Naive thymus-derived CD8-positive, alpha-beta T cell (primary cell): Measurements from ENCODE around the gene RABAC1. TPM values are rescaled to one million over a fixed set of nuclear protein-coding genes. Genes with fewer than 3 reads are reported as not detected.

Source experiments
- ATAC-seq, 2 donors: fragments of 150-1000 bp; cut with Tn5 transposase in 1 of 2; sonication (Bioruptor Pico), chemical (Tn5 transposase) in 1 of 2; 1 replicate in 1 of 2; 2 replicates in 1 of 2; pipeline ENCODE4 v1.10.0; 2021; ENCODE audit warnings: mild to moderate bottlenecking in 2 of 2, moderate library complexity in 2 of 2
- POLR2A ChIA-PET: fragments of 350-600 bp; sonication (Branson Sonifier 250); formaldehyde crosslinking; loops from one replicate; lab custom pipeline; 2021; ENCODE audit warnings: antibody characterized with exemption; lab: Charles Lee
- DNase-seq, 10 donors: peaks; one replicate each; pipeline versions ENCODE4 v3.0.0 to v3.0.0-alpha.2; 2020 to 2022
- H3K27ac Mint-ChIP-seq, 10 donors: one replicate each; pipeline ENCODE4 v1.8.0; 2020 to 2022; ENCODE audit warnings: mild to moderate bottlenecking in 10 of 10, mixed read lengths in 10 of 10, moderate library complexity in 4 of 10, inconsistent platforms in 1 of 10
- H3K27me3 Mint-ChIP-seq, 5 donors: one replicate each; pipeline ENCODE4 v1.8.0; 2021 to 2022; ENCODE audit warnings: mixed read lengths in 5 of 5
- H3K36me3 Mint-ChIP-seq, 3 donors: one replicate each; pipeline ENCODE4 v1.8.0; 2020 to 2022; ENCODE audit warnings: mixed read lengths in 3 of 3, mild to moderate bottlenecking in 2 of 3, inconsistent platforms in 1 of 3
- H3K4me1 Mint-ChIP-seq, 4 donors: one replicate each; pipeline ENCODE4 v1.8.0; 2021 to 2022; ENCODE audit warnings: mixed read lengths in 4 of 4
- H3K4me3 Mint-ChIP-seq, 10 donors: one replicate each; pipeline ENCODE4 v1.8.0; 2020 to 2022; ENCODE audit warnings: mild to moderate bottlenecking in 10 of 10, mixed read lengths in 10 of 10, moderate library complexity in 6 of 10, inconsistent platforms in 1 of 10
- H3K9me3 Mint-ChIP-seq, 9 donors: one replicate each; pipeline ENCODE4 v1.8.0; 2020 to 2022; ENCODE audit warnings: mixed read lengths in 9 of 9, mild to moderate bottlenecking in 3 of 9, inconsistent platforms in 1 of 9, moderate library complexity in 1 of 9
- polyA plus RNA-seq, 3 donors: library from polyadenylated mRNA; unstranded; fragments of 300-500 nt; fragmentation: Illumina TruSeq; gene quantifications; one replicate each; pipeline ENCODE4 v1.2.3, GENCODE V29; 2021
- total RNA-seq, 8 experiments: library from RNA in 2 of 8; stranded (reverse) in 2 of 8; gene quantifications; one replicate each; pipeline ENCODE4 v1.2.3 and lab custom pipeline; 2021 to 2026

Gene RABAC1
- total RNA-seq (10 to 100 TPM; 87.6 to 90.3 TPM), polyA plus RNA-seq (100 to 1,000 TPM; 201 to 288 (median 231) TPM), total RNA-seq (lab: John Stamatoyannopoulos, UW) (7.9 to 14.2 (median 9.5) reads per million in 6 experiments)

GRCh38 chr19:41959056-41960053 lies at the start of gene RABAC1:
TSS of gene RABAC1 (minus strand) at chr19:41959321. CDS start at chr19:41959292, 29 bp downstream.
- Mint-ChIP-seq H3K27me3 (no peaks in the 10 kb centered on the region), H3K27ac (peak within 1 kb of the TSS; percentile 64 to 96 (median 92)), H3K4me1 (peaks cover 16 to 22% (median 20%) of the 10 kb centered on the region in 4 donors), H3K36me3 (peaks cover 0 to 14% (median 0%) of the 10 kb centered on the region in 3 donors), H3K9me3 (no peaks in the 10 kb centered on the region), H3K4me3 (peak within 1 kb of the TSS; percentile 79 to 99 (median 97))
- POLR2A ChIA-PET: interaction anchor here (0.6 to 4.3 kb wide), 18 partner anchors 13 to 488 kb away, joined by 3 to 45 read pairs (median 6); partner anchors contain the start of genes ARHGEF1, CD79A, RPS19 and ZNF574
- ATAC-seq (peak; percentile 91 to 92), DNase-seq (peak; percentile 76 to 93 (median 85))

GRCh38 chr19:42006569-42006968 lies 47.4 kb upstream of the RABAC1 start:
- Mint-ChIP-seq H3K27ac (no peak overlapping the region), H3K27me3 (peaks cover 9 to 28% (median 11%) of the 10 kb centered on the region in 5 donors), H3K9me3 (no peaks in the 10 kb centered on the region), H3K4me3 (no peak overlapping the region), H3K4me1 (peaks cover 0 to 4% (median 2%) of the 10 kb centered on the region in 4 donors), H3K36me3 (no peaks in the 10 kb centered on the region)
- DNase-seq (no peak), ATAC-seq (no peak)
- POLR2A ChIA-PET: no interaction called here

GRCh38 chr19:42005504-42005903 lies 46.4 kb upstream of the RABAC1 start:
- ATAC-seq (no peak), DNase-seq (no peak)
- H3K9me3 Mint-ChIP-seq: no peaks in the 10 kb centered on the region
- POLR2A ChIA-PET: no interaction called here
- H3K4me1 Mint-ChIP-seq: peaks cover 0 to 4% (median 2%) of the 10 kb centered on the region in 4 donors
- peaks cover 15 to 33% (median 22%) of the 10 kb centered on the region in 5 donors for H3K27me3 Mint-ChIP-seq
- no peaks in the 10 kb centered on the region for H3K36me3 Mint-ChIP-seq
- H3K27ac Mint-ChIP-seq: no peak overlapping the region
- H3K4me3 Mint-ChIP-seq: no peak overlapping the region

GRCh38 chr19:42003506-42004294 lies 44.6 kb upstream of the RABAC1 start:
- DNase-seq (no peak), ATAC-seq (no peak)
- Mint-ChIP-seq H3K9me3 (no peaks in the 10 kb centered on the region), H3K27ac (peak overlapping the region in 1 of 10 donors; percentile 33), H3K27me3 (peaks cover 26 to 47% (median 38%) of the 10 kb centered on the region in 5 donors), H3K4me1 (peaks cover 6 to 10% (median 7%) of the 10 kb centered on the region in 4 donors), H3K4me3 (no peak overlapping the region), H3K36me3 (peaks cover 0 to 11% (median 3%) of the 10 kb centered on the region in 3 donors)
- POLR2A ChIA-PET: no interaction called here

GRCh38 chr19:41999878-42000208 lies 40.7 kb upstream of the RABAC1 start:
- H3K4me1 Mint-ChIP-seq: peaks cover 25 to 34% (median 31%) of the 10 kb centered on the region in 4 donors
- peaks cover 0 to 9% (median 0%) of the 10 kb centered on the region in 9 donors for H3K9me3 Mint-ChIP-seq
- DNase-seq (no peak), ATAC-seq (no peak)
- peak overlapping the region in 2 of 10 donors; percentile 56 to 57 for H3K4me3 Mint-ChIP-seq
- H3K27me3 Mint-ChIP-seq: peaks cover 49 to 77% (median 66%) of the 10 kb centered on the region in 5 donors
- POLR2A ChIA-PET: no interaction called here
- H3K36me3 Mint-ChIP-seq: peaks cover 0 to 11% (median 5%) of the 10 kb centered on the region in 3 donors
- no peak overlapping the region for H3K27ac Mint-ChIP-seq

GRCh38 chr19:41999071-41999877 lies 40.2 kb upstream of the RABAC1 start:
- H3K27ac Mint-ChIP-seq: peak overlapping the region in 1 of 10 donors; percentile 65
- peaks cover 25 to 39% (median 34%) of the 10 kb centered on the region in 4 donors for H3K4me1 Mint-ChIP-seq
- DNase-seq (no peak), ATAC-seq (no peak)
- H3K4me3 Mint-ChIP-seq: peak overlapping the region in 7 of 10 donors; percentile 8 to 65 (median 56)
- peaks cover 0 to 11% (median 5%) of the 10 kb centered on the region in 3 donors for H3K36me3 Mint-ChIP-seq
- peaks cover 0 to 9% (median 0%) of the 10 kb centered on the region in 9 donors for H3K9me3 Mint-ChIP-seq
- H3K27me3 Mint-ChIP-seq: peaks cover 51 to 81% (median 66%) of the 10 kb centered on the region in 5 donors
- POLR2A ChIA-PET: no interaction called here

GRCh38 chr19:41998246-41999020 lies 39.3 kb upstream of the RABAC1 start:
- Mint-ChIP-seq H3K9me3 (peaks cover 0 to 9% (median 0%) of the 10 kb centered on the region in 9 donors), H3K27ac (no peak overlapping the region), H3K4me3 (peak overlapping the region in 5 of 10 donors; percentile 11 to 58 (median 46)), H3K36me3 (peaks cover 0 to 11% (median 5%) of the 10 kb centered on the region in 3 donors), H3K27me3 (peaks cover 45 to 76% (median 58%) of the 10 kb centered on the region in 5 donors), H3K4me1 (peaks cover 27 to 42% (median 37%) of the 10 kb centered on the region in 4 donors)
- peak in 5 of 10 donors; percentile 17 to 33 (median 20) for DNase-seq
- ATAC-seq: no peak
- POLR2A ChIA-PET: no interaction called here

GRCh38 chr19:41997851-41998229 lies 38.7 kb upstream of the RABAC1 start:
- Mint-ChIP-seq H3K27ac (peak overlapping the region in 1 of 10 donors; percentile 11), H3K4me1 (peaks cover 26 to 46% (median 40%) of the 10 kb centered on the region in 4 donors), H3K4me3 (peak overlapping the region in 9 of 10 donors; percentile 4 to 58 (median 38)), H3K27me3 (peaks cover 45 to 76% (median 55%) of the 10 kb centered on the region in 5 donors), H3K9me3 (peaks cover 0 to 9% (median 0%) of the 10 kb centered on the region in 9 donors), H3K36me3 (peaks cover 0 to 11% (median 5%) of the 10 kb centered on the region in 3 donors)
- POLR2A ChIA-PET: no interaction called here
- ATAC-seq (no peak), DNase-seq (no peak)

- no peak overlapping the region for H3K27ac Mint-ChIP-seq
- POLR2A ChIA-PET: interaction anchor here (0.5 to 0.6 kb wide), 2 partner anchors 122 to 244 kb away, joined by 4 to 5 read pairs; no protein-coding TSS in a partner anchor
These were observed 38.2 kb upstream of the RABAC1 start for GRCh38 chr19:41997121-41997850.

More at GRCh38 chr19:41997121-41997850, 38.2 kb upstream of the RABAC1 start:
- Mint-ChIP-seq H3K4me3 (peak overlapping the region in 7 of 10 donors; percentile 11 to 51 (median 47)), H3K36me3 (peaks cover 0 to 11% (median 5%) of the 10 kb centered on the region in 3 donors), H3K4me1 (peaks cover 31 to 49% (median 44%) of the 10 kb centered on the region in 4 donors), H3K27me3 (peaks cover 44 to 72% (median 54%) of the 10 kb centered on the region in 5 donors), H3K9me3 (peaks cover 0 to 9% (median 0%) of the 10 kb centered on the region in 9 donors)
- ATAC-seq (peak in 1 of 2 donors; percentile 28), DNase-seq (peak in 9 of 10 donors; percentile 13 to 72 (median 43))
